Gastroesophageal sphincter (tissue), 3 donors: ENCODE measurements around the gene KRTAP5-1.
"Not testable (repeated sequence)": the region's sequence is repeated elsewhere in the genome, so short reads cannot be mapped to it uniquely, and the experiment has no call there.

ENCODE experiments used
- EP300 ChIP-seq: sonication (generic); formaldehyde crosslinking; IDR thresholded peaks from one replicate; pipeline ENCODE4 v1.6.1; 2017; ENCODE audit warnings: antibody characterized with exemption, mild to moderate bottlenecking
- POLR2A ChIP-seq, 2 donors: fragments of 450-650 bp; IDR thresholded peaks; one replicate each; pipeline ENCODE4 v1.6.1; 2017; ENCODE audit warnings: antibody characterized with exemption in 2 of 2, mild to moderate bottlenecking in 2 of 2, moderate library complexity in 1 of 2
- POLR2AphosphoS5 ChIP-seq: sonication (generic); formaldehyde crosslinking; IDR thresholded peaks from one replicate; pipeline ENCODE4 v1.6.1; 2017; ENCODE audit warnings: antibody characterized with exemption
- TF ChIP-seq, protein P1 (sequence below), 4 experiments: fragments of 200-600 bp in 2 of 4; fragments of 450-650 bp in 2 of 4; sonication (generic) in 1 of 4; IDR thresholded peaks; one replicate each; pipeline ENCODE4 v1.5.1; 2017 to 2019; ENCODE audit warnings: antibody characterized with exemption in 4 of 4, mild to moderate bottlenecking in 2 of 4, moderate library complexity in 2 of 4

DNA sequence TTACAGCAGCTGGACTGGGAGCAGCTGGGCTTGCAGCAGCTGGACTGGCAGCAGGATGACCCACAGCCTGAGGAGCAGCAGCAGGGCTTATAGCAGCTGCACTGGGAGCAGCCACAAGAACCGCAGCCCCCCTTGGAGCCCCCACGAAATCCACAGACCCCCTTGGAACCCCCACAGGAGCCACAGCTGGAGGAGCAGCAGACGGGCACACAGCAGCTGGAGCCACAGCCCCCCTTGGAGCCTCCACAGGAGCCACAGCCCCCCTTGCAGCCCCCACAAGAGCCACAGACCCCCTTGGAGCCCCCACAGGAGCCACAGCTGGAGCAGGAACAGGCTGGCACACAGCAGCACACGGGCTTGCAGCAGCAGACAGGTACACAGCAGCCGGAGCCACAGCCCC lies 22.8 kb upstream of the KRTAP5-1 start:
- TF ChIP-seq, protein P1, sequence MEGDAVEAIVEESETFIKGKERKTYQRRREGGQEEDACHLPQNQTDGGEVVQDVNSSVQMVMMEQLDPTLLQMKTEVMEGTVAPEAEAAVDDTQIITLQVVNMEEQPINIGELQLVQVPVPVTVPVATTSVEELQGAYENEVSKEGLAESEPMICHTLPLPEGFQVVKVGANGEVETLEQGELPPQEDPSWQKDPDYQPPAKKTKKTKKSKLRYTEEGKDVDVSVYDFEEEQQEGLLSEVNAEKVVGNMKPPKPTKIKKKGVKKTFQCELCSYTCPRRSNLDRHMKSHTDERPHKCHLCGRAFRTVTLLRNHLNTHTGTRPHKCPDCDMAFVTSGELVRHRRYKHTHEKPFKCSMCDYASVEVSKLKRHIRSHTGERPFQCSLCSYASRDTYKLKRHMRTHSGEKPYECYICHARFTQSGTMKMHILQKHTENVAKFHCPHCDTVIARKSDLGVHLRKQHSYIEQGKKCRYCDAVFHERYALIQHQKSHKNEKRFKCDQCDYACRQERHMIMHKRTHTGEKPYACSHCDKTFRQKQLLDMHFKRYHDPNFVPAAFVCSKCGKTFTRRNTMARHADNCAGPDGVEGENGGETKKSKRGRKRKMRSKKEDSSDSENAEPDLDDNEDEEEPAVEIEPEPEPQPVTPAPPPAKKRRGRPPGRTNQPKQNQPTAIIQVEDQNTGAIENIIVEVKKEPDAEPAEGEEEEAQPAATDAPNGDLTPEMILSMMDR (IDR thresholded peaks at IDR 0.05): not testable (repeated sequence)
- TF ChIP-seq POLR2AphosphoS5; POLR2A (IDR thresholded peaks at IDR 0.05); EP300: not testable (repeated sequence)
